H1 (cell line): Measurements from ENCODE around the gene SMIM35. TPM values are rescaled to one million over a fixed set of nuclear protein-coding genes. Genes with fewer than 3 reads are reported as not detected.

Experiments used
- CTCF ChIP-seq, 3 experiments: IDR thresholded peaks; 1 replicate in 2 of 3; 2 replicates in 1 of 3; pipeline versions ENCODE4 v1.5.1 to v1.6.1; 2011; ENCODE audit warnings: low read length in 3 of 3, mild to moderate bottlenecking in 3 of 3, inconsistent platforms in 2 of 3, low read depth in 1 of 3, moderate library complexity in 1 of 3; ENCODE audit not compliant: insufficient read depth in 1 of 3; ENCODE audit errors: control extremely low read depth in 1 of 3
- EP300 ChIP-seq, 2 experiments: IDR thresholded peaks; 1 replicate in 1 of 2; 2 replicates in 1 of 2; pipeline ENCODE4 v1.6.1; 2011 to 2012; ENCODE audit warnings: low read depth in 2 of 2, low read length in 2 of 2, mild to moderate bottlenecking in 2 of 2, borderline replicate concordance in 1 of 2, inconsistent platforms in 1 of 2, moderate library complexity in 1 of 2
- GTF2F1 ChIP-seq: IDR thresholded peaks from 2 replicates; pipeline ENCODE4 v1.6.1; 2012; ENCODE audit warnings: low read depth, low read length, improper control_type of control experiment, borderline replicate concordance
- RXRA ChIP-seq: IDR thresholded peaks from 2 replicates; pipeline ENCODE4 v1.6.1; 2011; ENCODE audit warnings: low read depth, mild to moderate bottlenecking, low read length, moderate library complexity; ENCODE audit not compliant: insufficient read depth
- polyA plus RNA-seq, 7 experiments: library from polyadenylated mRNA; depleted of rRNA in 3 of 7; stranded (reverse) in 5 of 7; unstranded in 2 of 7; fragments of >200 nt in 5 of 7; fragments of 200-250 nt in 2 of 7; gene quantifications; 1 replicate in 5 of 7; 2 replicates in 1 of 7; 4 replicates in 1 of 7; pipeline versions ENCODE4 v1.2.1 to v1.2.3, GENCODE V29; 2011 to 2013; ENCODE audit warnings: missing spikeins in 2 of 7, mixed read lengths in 2 of 7
- total RNA-seq: library from RNA; stranded (reverse); fragmentation: NEBNext Ultra II Directional; extraction: Animal tissue kit (Norgen Biotek cat#: 25700); gene quantifications from 2 replicates; pipeline ENCODE4 v1.2.1, GENCODE V29; 2021

Gene SMIM35
- total and polyA plus RNA-seq, 2 of the 8 experiments (the other 6 are each of a cell fraction or from before 2014, with no cell fraction given), result not detected

- TF ChIP-seq CTCF (IDR thresholded peaks at IDR 0.05; ENCODE audit: control extremely low read depth in 1 of 3, insufficient read depth in 1 of 3, low read depth in 1 of 3, low read length in 3 of 3), result no peak
- TF ChIP-seq RXRA, result no peak
- no peak for TF ChIP-seq EP300 (IDR thresholded peaks at IDR 0.05; ENCODE audit: borderline replicate concordance in 1 of 2, low read depth in 2 of 2, low read length in 2 of 2)
- TF ChIP-seq GTF2F1, result no peak
Observed at GRCh38 chr11:117979481-117980211, 107.1 kb downstream of the SMIM35 start (continued).
